ENCODE data around the gene HRH1.

The HRH1 gene

GRCh38 chr3:11272906-11273574 is 118.7 kb downstream of the HRH1 start:
- Histone ChIP-seq H4K20me1 (ENCODE audit: insufficient read depth, low read length) (no peaks in the 10 kb centered on the region), H3K9ac (ENCODE audit: low read length) (peak overlapping the region; percentile 87), H3K36me3 (replicated peaks; ENCODE audit: insufficient read depth, low read length) (no peaks in the 10 kb centered on the region), H3F3A (ENCODE audit: insufficient read depth, low read length) (no peaks in the 10 kb centered on the region), H3K27ac (ENCODE audit: low read length) (peak overlapping the region; percentile 27; the same call in 1 of the 2 replicates), H3K9me2 (replicated peaks; ENCODE audit: insufficient read depth, low read length) (no peaks in the 10 kb centered on the region), H3K27me3 (replicated peaks; ENCODE audit: insufficient read depth, low read length) (peaks cover 6% of the 10 kb centered on the region; the same call in 1 of the 2 replicates), H3K79me2 (ENCODE audit: low read length) (peaks cover 47% of the 10 kb centered on the region), H3K9me3 (replicated peaks; ENCODE audit: insufficient read depth, low read length) (no peaks in the 10 kb centered on the region), H3K4me3 (ENCODE audit: low read length) (peak overlapping the region; percentile 84), H2AFZ (ENCODE audit: low read length) (peak overlapping the region; percentile 85), H3K4me2 (ENCODE audit: low read depth, low read length) (peak overlapping the region; percentile 70), H3K4me1 (ENCODE audit: low read length) (peaks cover 10% of the 10 kb centered on the region)
- TF ChIP-seq EZH2phosphoT487 (IDR thresholded peaks at IDR 0.05; ENCODE audit: low read length): no peak
- TF ChIP-seq EZH2 (optimal IDR thresholded peaks at IDR 0.05; ENCODE audit: low read depth, low read length): no peak
- TF ChIP-seq CTCF (IDR thresholded peaks at IDR 0.05; ENCODE audit: low read length): no peak
- no peak for DNase-seq

GRCh38 chr3:11273891-11274291 is 119.6 kb downstream of the HRH1 start:
- H3K4me2 ChIP-seq (ENCODE audit: low read depth, low read length): no peak overlapping the region
- TF ChIP-seq CTCF (IDR thresholded peaks at IDR 0.05; ENCODE audit: low read length) (no peak), EZH2 (optimal IDR thresholded peaks at IDR 0.05; ENCODE audit: low read depth, low read length) (no peak), EZH2phosphoT487 (IDR thresholded peaks at IDR 0.05; ENCODE audit: low read length) (no peak)
- DNase-seq: no peak

GRCh38 chr3:11274566-11275142 is 120.4 kb downstream of the HRH1 start:
- no peak overlapping the region for H3K27ac ChIP-seq (ENCODE audit: low read length)
- no peak for DNase-seq
- no peaks in the 10 kb centered on the region for H4K20me1 ChIP-seq (ENCODE audit: insufficient read depth, low read length)
- H3K4me3 ChIP-seq (ENCODE audit: low read length): no peak overlapping the region
- no peaks in the 10 kb centered on the region for H3F3A ChIP-seq (ENCODE audit: insufficient read depth, low read length)
- peaks cover 10% of the 10 kb centered on the region for H3K4me1 ChIP-seq (ENCODE audit: low read length)
- H3K27me3 ChIP-seq (replicated peaks; ENCODE audit: insufficient read depth, low read length): no peaks in the 10 kb centered on the region
- H3K4me2 ChIP-seq (ENCODE audit: low read depth, low read length): no peak overlapping the region
- H3K9ac ChIP-seq (ENCODE audit: low read length): no peak overlapping the region
- peaks cover 54% of the 10 kb centered on the region for H3K79me2 ChIP-seq (ENCODE audit: low read length)
- H3K9me3 ChIP-seq (replicated peaks; ENCODE audit: insufficient read depth, low read length): no peaks in the 10 kb centered on the region
- no peak overlapping the region for H2AFZ ChIP-seq (ENCODE audit: low read length)
- no peaks in the 10 kb centered on the region for H3K9me2 ChIP-seq (replicated peaks; ENCODE audit: insufficient read depth, low read length)
- no peaks in the 10 kb centered on the region for H3K36me3 ChIP-seq (replicated peaks; ENCODE audit: insufficient read depth, low read length)
- no peak for TF ChIP-seq EZH2phosphoT487 (IDR thresholded peaks at IDR 0.05; ENCODE audit: low read length)
- TF ChIP-seq CTCF (IDR thresholded peaks at IDR 0.05; ENCODE audit: low read length): no peak
- no peak for TF ChIP-seq EZH2 (optimal IDR thresholded peaks at IDR 0.05; ENCODE audit: low read depth, low read length)

More at GRCh38 chr3:11273891-11274291, 119.6 kb downstream of the HRH1 start:
- H3K27me3 ChIP-seq (replicated peaks; ENCODE audit: insufficient read depth, low read length): peaks cover 2% of the 10 kb centered on the region; the same call in 1 of the 2 replicates
- no peak overlapping the region for H2AFZ ChIP-seq (ENCODE audit: low read length)
- H3K9me2 ChIP-seq (replicated peaks; ENCODE audit: insufficient read depth, low read length): no peaks in the 10 kb centered on the region
- H3K4me1 ChIP-seq (ENCODE audit: low read length): peaks cover 10% of the 10 kb centered on the region
- H3K9ac ChIP-seq (ENCODE audit: low read length): no peak overlapping the region
- H3K79me2 ChIP-seq (ENCODE audit: low read length): peaks cover 53% of the 10 kb centered on the region
- H3K4me3 ChIP-seq (ENCODE audit: low read length): no peak overlapping the region
- no peak overlapping the region for H3K27ac ChIP-seq (ENCODE audit: low read length)
- H3F3A ChIP-seq (ENCODE audit: insufficient read depth, low read length): no peaks in the 10 kb centered on the region
- no peaks in the 10 kb centered on the region for H3K36me3 ChIP-seq (replicated peaks; ENCODE audit: insufficient read depth, low read length)
- H4K20me1 ChIP-seq (ENCODE audit: insufficient read depth, low read length): no peaks in the 10 kb centered on the region
- no peaks in the 10 kb centered on the region for H3K9me3 ChIP-seq (replicated peaks; ENCODE audit: insufficient read depth, low read length)

Measured in MM.1S (cell line).